Activated T-cell treated with anti-CD3 and anti-CD28 coated beads, Interleukin-2, amount 50 U/mL, for 24 hours (primary cell): ENCODE measurements around the gene PLXNA3.

ENCODE experiments used
- DNase-seq: peaks from one replicate; pipeline ENCODE4 v3.0.0-alpha.2; 2020
- H3K27ac Mint-ChIP-seq: 2 replicates; pipeline ENCODE4 v1.8.0; 2020; ENCODE audit warnings: mild to moderate bottlenecking, mixed read lengths
- H3K27me3 Mint-ChIP-seq: 2 replicates; pipeline ENCODE4 v1.8.0; 2020; ENCODE audit warnings: mixed read lengths
- H3K36me3 Mint-ChIP-seq: 2 replicates; pipeline ENCODE4 v1.8.0; 2020; ENCODE audit warnings: low read depth, mixed read lengths
- H3K4me1 Mint-ChIP-seq: 2 replicates; pipeline ENCODE4 v1.8.0; 2020; ENCODE audit warnings: low read depth, mixed read lengths
- H3K4me3 Mint-ChIP-seq: 2 replicates; pipeline ENCODE4 v1.8.0; 2020; ENCODE audit warnings: mild to moderate bottlenecking, moderate library complexity, mixed read lengths
- H3K9me3 Mint-ChIP-seq: 2 replicates; pipeline ENCODE4 v1.8.0; 2020; ENCODE audit warnings: mixed read lengths

PLXNA3 gene

DNA sequence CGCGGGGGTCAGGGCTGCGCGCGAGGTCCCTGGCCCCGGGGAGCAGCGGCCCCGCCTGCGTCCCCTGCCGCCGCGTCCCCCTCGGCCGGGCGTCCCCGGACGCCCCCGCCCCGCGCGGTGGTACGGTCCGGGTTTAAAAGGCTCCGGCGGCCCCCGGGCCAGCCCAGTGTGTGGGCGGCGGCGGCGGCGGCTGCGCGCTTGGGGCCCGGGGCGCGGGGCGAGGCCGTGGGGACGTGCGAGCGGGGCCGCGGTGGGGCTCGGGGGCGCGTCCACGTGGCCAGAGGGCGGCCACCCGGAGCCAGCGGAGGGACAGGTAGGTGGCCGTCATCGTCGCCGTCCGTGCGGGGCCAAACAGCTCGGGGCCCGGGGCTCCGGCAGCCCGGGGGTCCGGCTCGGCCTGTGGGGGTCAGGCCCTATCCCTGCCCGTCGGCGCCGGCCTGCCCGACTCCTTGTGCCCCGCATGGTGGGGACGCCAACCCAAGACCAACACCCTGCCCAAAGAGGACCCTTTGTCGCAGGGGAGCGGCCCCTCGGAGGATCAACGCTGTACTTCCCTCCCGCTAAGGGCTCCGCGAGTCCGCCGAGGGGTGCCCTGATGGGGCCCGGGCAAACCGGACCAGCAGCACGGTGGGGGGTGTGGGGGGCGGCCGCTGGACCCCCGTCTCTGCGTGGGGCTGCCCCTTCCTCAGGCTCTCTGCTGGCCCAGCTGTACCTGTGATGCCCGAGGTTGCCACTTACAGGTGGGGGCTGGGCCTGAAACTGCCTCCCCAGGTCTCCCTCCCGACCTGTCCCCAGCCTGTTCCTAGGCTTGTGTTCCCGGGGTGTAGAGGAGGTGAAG, at the start of gene PLXNA3:
Gene PLXNA3, plus strand, starts transcription at position 166 of the 838 bp plus-strand sequence. CDS start 1,903 bp downstream, outside the sequence.
- H3K27me3 Mint-ChIP-seq, result peaks cover under 1% of the 10 kb centered on the region
- peaks cover 25% of the 10 kb centered on the region for H3K36me3 Mint-ChIP-seq
- no peaks in the 10 kb centered on the region for H3K9me3 Mint-ChIP-seq
- H3K4me3 Mint-ChIP-seq, result peak within 1 kb of the TSS; percentile 85
- DNase-seq, result peak; percentile 77
- H3K4me1 Mint-ChIP-seq, result peaks cover 16% of the 10 kb centered on the region
- peak within 1 kb of the TSS; percentile 92 for H3K27ac Mint-ChIP-seq

DNA sequence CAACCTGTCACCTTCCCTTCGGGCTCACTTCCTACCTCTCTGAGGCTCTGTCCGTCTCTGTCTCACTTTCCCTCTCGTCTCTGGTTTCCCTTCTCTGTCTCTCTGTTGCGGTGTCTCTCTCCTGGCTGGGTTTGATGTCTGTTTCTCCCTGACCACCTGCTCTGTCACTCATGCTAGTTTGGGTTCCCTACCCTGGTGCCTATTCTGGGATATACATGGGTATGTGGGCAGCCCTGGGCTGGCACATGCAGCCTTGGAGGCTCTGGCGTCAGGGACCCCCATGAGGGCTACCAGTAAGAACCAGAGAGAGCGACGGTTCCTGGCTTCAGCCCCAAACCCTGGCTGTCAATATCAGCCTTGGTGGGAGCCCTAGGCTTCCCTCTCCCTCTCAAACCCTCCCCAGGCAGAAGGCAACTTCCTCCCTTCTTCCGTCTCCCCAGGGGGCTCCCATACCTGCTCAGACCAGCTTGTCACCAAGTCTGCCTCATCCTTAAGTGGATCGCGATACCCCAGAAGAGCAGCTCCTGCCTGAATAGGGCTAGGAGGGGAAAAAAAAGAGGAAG, 49.3 kb upstream of the PLXNA3 start:
- Mint-ChIP-seq H3K4me3 (peak overlapping the region; percentile 71), H3K27ac (peak overlapping the region; percentile 75), H3K4me1 (peaks cover 14% of the 10 kb centered on the region), H3K36me3 (peaks cover 18% of the 10 kb centered on the region), H3K9me3 (no peaks in the 10 kb centered on the region), H3K27me3 (peaks cover 12% of the 10 kb centered on the region)
- no peak for DNase-seq

DNA sequence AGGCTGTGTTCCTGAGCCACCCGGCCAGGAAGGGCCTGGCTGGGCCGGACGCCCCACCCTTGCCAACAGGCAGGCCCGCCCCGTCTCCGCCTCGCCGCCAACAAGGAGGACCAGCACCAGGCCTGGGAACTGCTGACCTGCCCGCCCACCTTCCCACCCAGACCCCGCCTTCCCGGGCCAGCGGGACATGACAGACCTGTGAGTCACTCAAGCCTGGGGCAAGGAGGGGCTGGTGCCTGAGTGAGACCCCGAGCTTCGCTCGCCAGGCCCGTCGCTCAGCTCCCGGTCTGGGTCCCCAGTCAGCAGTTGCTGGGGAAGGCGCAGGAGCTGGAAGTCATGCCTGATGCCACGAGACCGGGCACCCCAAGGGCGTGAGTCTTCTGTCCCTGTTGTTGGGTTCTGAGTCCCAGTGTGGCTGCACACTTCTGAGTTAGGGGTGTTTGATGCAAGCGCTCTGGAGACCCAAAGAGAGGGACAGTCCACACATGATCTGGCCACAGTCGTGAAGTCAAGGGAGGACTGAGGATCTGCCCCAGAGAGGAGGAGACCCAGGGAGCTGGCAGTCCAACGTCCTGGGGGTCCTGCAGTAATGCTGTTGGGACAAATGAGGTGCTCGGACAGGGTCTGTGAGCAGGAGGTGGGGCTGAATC, 48.7 kb upstream of the PLXNA3 start, which contains the start of gene DNASE1L1:
Gene DNASE1L1, minus strand, starts transcription at position 33 of the 650 bp plus-strand sequence. CDS start 3,686 bp downstream, outside the sequence.
- H3K27me3 Mint-ChIP-seq, result peaks cover 15% of the 10 kb centered on the region
- no peaks in the 10 kb centered on the region for H3K9me3 Mint-ChIP-seq
- H3K4me3 Mint-ChIP-seq, result peak within 1 kb of the TSS; percentile 71
- H3K27ac Mint-ChIP-seq, result peak within 1 kb of the TSS; percentile 75
- H3K36me3 Mint-ChIP-seq, result peaks cover 21% of the 10 kb centered on the region
- DNase-seq, result peak; percentile 50
- peaks cover 14% of the 10 kb centered on the region for H3K4me1 Mint-ChIP-seq

DNA sequence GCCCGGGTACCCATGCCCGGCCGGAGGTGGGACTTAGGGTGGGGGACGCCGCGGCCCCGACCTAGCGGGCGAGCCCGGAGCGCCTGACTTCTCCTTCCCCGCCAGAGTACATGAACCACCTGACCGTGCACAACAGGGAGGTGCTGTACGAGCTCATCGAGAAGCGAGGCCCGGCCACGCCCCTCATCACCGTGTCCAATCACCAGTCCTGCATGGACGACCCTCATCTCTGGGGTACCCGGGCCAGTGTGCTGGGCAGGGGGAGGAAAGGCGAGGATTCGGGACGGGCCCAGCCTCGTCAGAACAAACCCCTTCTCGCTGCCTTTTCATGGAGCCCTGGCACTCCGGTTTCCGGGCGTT, 46.1 kb upstream of the PLXNA3 start:
- H3K36me3 Mint-ChIP-seq, result peaks cover 28% of the 10 kb centered on the region
- peak overlapping the region; percentile 56 for H3K27ac Mint-ChIP-seq
- peaks cover 14% of the 10 kb centered on the region for H3K4me1 Mint-ChIP-seq
- DNase-seq, result peak; percentile 71
- peak overlapping the region; percentile 92 for H3K4me3 Mint-ChIP-seq
- peaks cover 15% of the 10 kb centered on the region for H3K27me3 Mint-ChIP-seq
- no peaks in the 10 kb centered on the region for H3K9me3 Mint-ChIP-seq

DNA sequence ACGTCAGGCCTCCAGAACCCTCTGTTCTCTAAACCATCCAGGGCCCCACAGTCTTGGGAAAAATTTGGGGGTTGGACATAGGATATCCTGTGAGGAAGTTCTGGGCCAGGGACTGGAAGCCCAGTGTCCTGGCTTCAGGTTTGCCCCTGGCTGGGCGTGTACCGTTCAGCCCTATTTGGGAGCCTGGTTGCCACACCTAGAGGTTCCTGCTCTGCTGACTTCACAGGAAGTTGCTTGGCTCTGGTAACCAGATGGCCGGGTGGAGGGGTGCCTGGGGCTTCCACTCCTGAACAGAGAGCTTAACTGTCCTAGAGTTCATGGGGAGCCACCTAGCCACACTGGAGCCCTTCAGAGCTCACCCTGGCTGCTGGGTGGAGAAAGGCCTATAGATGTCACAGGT, 45.6 kb upstream of the PLXNA3 start:
- H3K27me3 Mint-ChIP-seq, result peaks cover 15% of the 10 kb centered on the region
- peaks cover 28% of the 10 kb centered on the region for H3K36me3 Mint-ChIP-seq
- peak overlapping the region; percentile 92 for H3K4me3 Mint-ChIP-seq
- H3K27ac Mint-ChIP-seq, result peak overlapping the region; percentile 56
- no peaks in the 10 kb centered on the region for H3K9me3 Mint-ChIP-seq
- H3K4me1 Mint-ChIP-seq, result peaks cover 14% of the 10 kb centered on the region
- DNase-seq, result peak; percentile 44

DNA sequence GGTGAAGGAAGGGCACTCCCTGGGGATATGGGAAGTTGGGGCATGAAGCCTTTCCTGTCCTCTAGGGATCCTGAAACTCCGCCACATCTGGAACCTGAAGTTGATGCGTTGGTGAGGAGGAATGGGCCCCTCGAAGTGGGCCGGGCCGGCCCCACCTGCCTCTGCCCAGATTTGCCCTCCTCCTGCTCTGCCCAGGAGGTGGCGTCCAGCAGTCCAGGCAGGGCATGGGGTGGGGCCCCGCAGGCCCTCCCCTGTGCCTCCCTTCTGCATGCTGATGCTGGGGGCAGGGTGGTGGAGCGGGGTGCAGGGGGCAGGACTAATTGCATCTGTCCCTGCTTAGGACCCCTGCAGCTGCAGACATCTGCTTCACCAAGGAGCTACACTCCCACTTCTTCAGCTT, 44.9 kb upstream of the PLXNA3 start:
- Mint-ChIP-seq H3K4me1 (peaks cover 14% of the 10 kb centered on the region), H3K27me3 (peaks cover 15% of the 10 kb centered on the region), H3K9me3 (no peaks in the 10 kb centered on the region), H3K36me3 (peaks cover 28% of the 10 kb centered on the region), H3K4me3 (peak overlapping the region; percentile 92), H3K27ac (peak overlapping the region; percentile 56)
- no peak for DNase-seq

DNA sequence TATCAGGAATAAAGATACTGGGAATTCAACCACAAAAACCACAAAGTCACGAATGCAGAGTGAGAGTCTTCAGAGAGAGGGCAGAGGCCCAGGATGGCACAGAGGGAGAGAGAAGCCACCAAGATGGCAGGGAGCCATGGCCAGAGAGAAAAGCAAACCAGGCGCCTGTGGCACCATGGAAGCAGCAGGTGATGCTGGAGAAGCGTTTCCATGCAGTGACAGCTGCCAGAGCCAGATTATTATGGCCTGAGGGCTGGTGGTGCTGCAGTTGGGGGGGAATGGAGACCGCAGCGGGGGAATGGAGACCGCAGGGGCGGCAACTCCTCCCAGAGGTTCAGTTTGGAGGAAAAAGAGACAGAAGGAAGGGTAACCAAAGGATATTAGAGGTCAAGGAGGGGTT, 40.9 kb upstream of the PLXNA3 start:
- Mint-ChIP-seq H3K9me3 (no peaks in the 10 kb centered on the region), H3K27me3 (peaks cover 3% of the 10 kb centered on the region), H3K36me3 (peaks cover 32% of the 10 kb centered on the region), H3K4me3 (no peak overlapping the region), H3K4me1 (peaks cover 8% of the 10 kb centered on the region), H3K27ac (no peak overlapping the region)
- no peak for DNase-seq

DNA sequence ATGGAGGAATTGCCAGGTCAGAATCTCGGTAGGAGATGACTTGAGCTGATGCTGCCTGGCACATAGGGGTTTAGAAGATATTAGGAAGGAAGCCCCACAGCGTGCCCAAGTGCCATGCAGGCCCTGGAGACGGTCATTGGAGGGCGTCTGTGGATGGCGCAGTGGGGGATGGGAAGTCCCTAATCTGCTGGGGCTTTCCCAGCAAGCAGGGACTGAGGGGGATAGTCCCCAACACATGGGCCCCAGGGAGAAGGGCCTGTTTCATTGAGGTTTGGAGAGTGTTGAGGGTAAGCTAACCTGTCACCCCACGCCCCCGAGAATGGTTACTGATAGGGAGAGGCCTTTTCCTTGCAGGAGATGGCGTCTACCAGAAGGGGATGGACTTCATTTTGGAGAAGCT, 38.9 kb upstream of the PLXNA3 start:
- no peak for DNase-seq
- H3K4me3 Mint-ChIP-seq, result no peak overlapping the region
- no peaks in the 10 kb centered on the region for H3K27me3 Mint-ChIP-seq
- H3K9me3 Mint-ChIP-seq, result no peaks in the 10 kb centered on the region
- peaks cover 3% of the 10 kb centered on the region for H3K4me1 Mint-ChIP-seq
- peaks cover 22% of the 10 kb centered on the region for H3K36me3 Mint-ChIP-seq
- H3K27ac Mint-ChIP-seq, result no peak overlapping the region

DNA sequence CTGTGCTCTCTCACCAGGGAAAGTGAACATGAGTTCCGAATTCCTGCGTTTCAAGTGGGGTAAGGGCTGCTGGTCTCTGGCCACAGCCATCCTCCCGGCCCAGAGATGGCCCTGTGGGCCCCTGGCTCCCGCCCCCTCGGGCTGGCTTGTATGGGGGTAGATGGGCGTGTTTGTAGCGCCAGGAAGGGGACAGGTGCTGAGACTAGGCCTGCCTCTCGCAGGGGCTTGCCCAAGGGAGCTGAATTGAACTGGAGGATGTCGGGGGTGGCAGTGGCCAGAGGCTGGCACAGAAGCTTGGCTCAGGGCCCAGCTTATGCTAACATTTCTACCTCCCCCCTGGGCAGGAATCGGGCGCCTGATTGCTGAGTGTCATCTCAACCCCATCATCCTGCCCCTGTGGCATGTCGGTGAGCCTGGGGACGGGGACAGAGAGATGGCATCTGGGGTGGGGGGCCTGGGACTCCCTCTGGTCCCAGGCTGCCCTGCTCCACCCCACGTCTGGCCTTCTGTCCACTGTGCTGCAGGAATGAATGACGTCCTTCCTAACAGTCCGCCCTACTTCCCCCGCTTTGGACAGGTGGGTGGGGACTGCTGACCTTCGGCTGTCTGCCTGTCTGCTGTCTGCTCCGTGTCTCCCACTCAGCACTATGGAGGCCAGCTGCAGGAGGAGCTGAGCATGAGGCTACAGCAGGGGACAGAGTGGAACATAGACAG, 38.2 kb upstream of the PLXNA3 start:
- Mint-ChIP-seq H3K36me3 (peaks cover 22% of the 10 kb centered on the region), H3K27ac (no peak overlapping the region), H3K4me1 (peaks cover 3% of the 10 kb centered on the region), H3K9me3 (no peaks in the 10 kb centered on the region), H3K27me3 (no peaks in the 10 kb centered on the region), H3K4me3 (no peak overlapping the region)
- no peak for DNase-seq

DNA sequence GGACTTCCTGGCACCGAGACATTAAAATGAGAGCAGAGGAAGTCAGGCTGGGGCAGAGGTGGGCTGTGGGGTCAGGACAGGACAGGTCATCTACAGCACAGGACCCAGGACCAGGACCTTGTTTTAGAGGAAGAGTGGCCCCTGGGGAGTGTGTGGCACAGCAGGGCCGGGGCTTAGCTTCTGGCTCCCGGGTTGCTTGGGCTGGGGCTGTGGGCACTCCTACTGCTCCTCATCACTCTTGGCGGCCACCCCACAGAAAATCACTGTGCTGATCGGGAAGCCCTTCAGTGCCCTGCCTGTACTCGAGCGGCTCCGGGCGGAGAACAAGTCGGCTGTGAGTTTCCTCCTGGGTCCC, 37.7 kb upstream of the PLXNA3 start:
- no peak overlapping the region for H3K27ac Mint-ChIP-seq
- peaks cover 3% of the 10 kb centered on the region for H3K4me1 Mint-ChIP-seq
- H3K27me3 Mint-ChIP-seq, result no peaks in the 10 kb centered on the region
- no peak for DNase-seq
- H3K4me3 Mint-ChIP-seq, result no peak overlapping the region
- H3K9me3 Mint-ChIP-seq, result no peaks in the 10 kb centered on the region
- H3K36me3 Mint-ChIP-seq, result peaks cover 19% of the 10 kb centered on the region

DNA sequence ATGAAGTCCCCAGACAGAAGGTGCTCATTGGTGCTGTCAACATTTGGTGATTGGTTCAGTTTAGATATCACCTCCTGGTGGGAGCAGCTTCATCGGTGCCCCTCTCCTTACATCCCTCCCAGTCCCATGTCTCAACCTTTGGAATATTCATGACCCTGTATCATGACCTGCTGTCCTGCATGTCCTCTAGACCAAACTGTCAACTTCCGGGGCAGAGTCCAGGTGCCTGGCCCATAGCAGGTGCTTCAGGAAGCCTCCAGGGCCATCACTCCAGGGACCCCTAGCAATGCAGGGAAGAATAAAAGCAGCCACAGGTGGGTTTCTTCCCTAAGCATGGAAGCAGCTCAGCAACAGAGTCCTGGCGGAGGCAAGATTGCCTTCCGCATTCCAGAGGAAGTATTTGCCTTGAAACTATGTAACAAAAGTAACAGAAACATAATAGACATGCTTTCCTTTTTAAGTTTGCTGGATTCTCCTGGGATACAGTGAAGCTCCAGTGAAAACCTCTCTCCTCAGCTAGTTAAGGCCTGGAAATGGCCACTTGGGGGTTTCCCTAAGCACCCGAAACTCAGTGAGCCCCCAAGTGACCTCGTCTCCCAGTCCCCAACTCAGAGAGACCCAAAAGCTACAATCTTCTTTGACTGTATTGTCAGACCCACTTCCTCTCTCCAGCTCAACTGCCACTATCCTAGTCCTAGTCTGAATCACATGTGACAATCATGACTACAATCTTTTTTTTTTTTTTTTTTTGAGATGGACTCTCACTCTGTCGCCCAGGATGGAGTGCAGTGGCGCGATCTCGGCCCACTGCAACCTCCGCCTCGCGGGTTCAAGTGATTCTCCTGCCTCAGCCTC, 30.9 kb upstream of the PLXNA3 start:
- peak overlapping the region; percentile 79 for H3K4me3 Mint-ChIP-seq
- peaks cover 24% of the 10 kb centered on the region for H3K4me1 Mint-ChIP-seq
- DNase-seq, result no peak
- H3K27me3 Mint-ChIP-seq, result peaks cover 7% of the 10 kb centered on the region
- H3K36me3 Mint-ChIP-seq, result peaks cover 5% of the 10 kb centered on the region
- peak overlapping the region; percentile 77 for H3K27ac Mint-ChIP-seq
- H3K9me3 Mint-ChIP-seq, result no peaks in the 10 kb centered on the region

DNA sequence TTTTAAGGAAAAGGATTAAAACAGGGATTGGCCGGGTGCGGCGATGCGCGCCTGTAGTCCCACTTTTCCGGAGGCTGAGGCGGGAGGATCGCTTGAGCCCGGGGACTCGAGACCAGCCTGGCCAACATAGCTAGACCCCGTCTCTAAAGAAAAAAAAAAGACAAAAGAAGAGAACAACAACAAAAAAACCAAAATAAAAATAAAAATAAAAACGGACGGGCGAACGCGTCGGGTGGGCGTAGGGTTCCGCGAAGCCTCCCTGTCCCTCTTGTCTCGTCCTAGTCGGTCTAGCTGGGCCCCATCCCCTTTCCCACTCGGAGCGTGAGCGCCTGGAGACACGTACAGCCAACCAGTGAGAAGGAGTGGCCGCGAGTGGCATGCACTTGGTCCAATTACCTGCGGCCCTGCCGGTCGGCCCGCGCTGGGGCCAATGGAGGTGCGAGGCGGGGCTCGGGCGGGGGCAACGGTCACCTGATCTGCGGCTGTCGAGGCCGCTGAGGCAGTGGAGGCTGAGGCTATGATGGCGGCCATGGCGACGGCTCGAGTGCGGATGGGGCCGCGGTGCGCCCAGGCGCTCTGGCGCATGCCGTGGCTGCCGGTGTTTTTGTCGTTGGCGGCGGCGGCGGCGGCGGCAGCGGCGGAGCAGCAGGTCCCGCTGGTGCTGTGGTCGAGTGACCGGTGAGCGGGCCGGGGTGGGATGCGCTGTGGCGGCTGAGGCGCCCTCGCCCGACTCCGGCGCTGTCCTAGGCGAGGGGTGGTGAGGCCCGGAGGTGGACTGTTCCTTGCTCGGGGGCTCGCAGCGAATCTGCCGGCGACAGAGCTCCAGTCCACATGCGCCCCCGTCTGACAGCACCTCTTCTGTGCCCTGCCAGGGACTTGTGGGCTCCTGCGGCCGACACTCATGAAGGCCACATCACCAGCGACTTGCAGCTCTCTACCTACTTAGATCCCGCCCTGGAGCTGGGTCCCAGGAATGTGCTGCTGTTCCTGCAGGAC, 29.6 kb upstream of the PLXNA3 start, which contains the start of gene ATP6AP1:
Gene ATP6AP1, plus strand, starts transcription at position 502 of the 996 bp plus-strand sequence. Its CDS starts 16 bp downstream, at position 518.
- peaks cover 11% of the 10 kb centered on the region for H3K27me3 Mint-ChIP-seq
- H3K36me3 Mint-ChIP-seq, result peaks cover 19% of the 10 kb centered on the region
- H3K4me1 Mint-ChIP-seq, result peaks cover 24% of the 10 kb centered on the region
- no peaks in the 10 kb centered on the region for H3K9me3 Mint-ChIP-seq
- H3K27ac Mint-ChIP-seq, result peak within 1 kb of the TSS; percentile 77
- peak; percentile 88 for DNase-seq
- peak within 1 kb of the TSS; percentile 79 for H3K4me3 Mint-ChIP-seq

DNA sequence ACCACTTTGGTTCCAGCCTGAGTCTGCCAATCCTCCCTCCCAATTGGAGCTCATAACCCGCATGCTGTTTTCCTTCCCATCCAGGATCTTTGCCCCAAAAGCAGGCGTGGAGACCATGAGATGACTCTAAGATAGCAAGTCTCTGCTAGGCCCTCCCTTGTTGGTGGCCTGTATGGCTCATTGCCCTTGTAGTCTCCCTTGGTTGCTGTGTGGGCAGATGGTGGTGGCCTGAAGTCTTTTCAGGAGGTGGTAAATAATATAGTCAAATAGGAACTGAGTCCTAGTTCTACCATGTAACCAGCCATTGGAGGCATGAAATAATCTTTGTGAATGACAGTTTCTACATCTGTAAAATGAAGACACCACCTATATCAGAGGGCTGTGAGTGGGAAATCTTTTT, 28.4 kb upstream of the PLXNA3 start:
- Mint-ChIP-seq H3K4me3 (peak overlapping the region; percentile 79), H3K4me1 (peaks cover 24% of the 10 kb centered on the region), H3K36me3 (peaks cover 28% of the 10 kb centered on the region), H3K27me3 (peaks cover 14% of the 10 kb centered on the region), H3K27ac (peak overlapping the region; percentile 66), H3K9me3 (no peaks in the 10 kb centered on the region)
- no peak for DNase-seq
